Measurements from ENCODE around the gene CUX1. TPM values are rescaled to one million over a fixed set of nuclear protein-coding genes. Genes with fewer than 3 reads are reported as not detected.
"Not testable (repeated sequence)": the region's sequence is repeated elsewhere in the genome, so short reads cannot be mapped to it uniquely, and the experiment has no call there.

The CUX1 gene
- total and polyA plus RNA-seq, 10 of the 15 experiments (the other 5 are each of a cell fraction or from before 2014, with no cell fraction given) = 6.1 to 48.6 (median 25.9) TPM

- SMC1A ChIA-PET (ENCODE audit: uncharacterized antibody, unreplicated experiment); CTCF ChIA-PET; RAD21 ChIA-PET (ENCODE audit: unreplicated experiment); POLR2A ChIA-PET; H3K27ac ChIP-seq (ENCODE audit: control insufficient read depth, insufficient read depth); H4K20me1 ChIP-seq (ENCODE audit: control insufficient read depth, insufficient read depth); H2AFZ ChIP-seq (ENCODE audit: control insufficient read depth, low read depth, low read length); H3K4me2 ChIP-seq (ENCODE audit: control insufficient read depth, insufficient read depth); intact Hi-C loops (cut with micrococcal nuclease; ENCODE audit: unreplicated experiment); ATAC-seq; H3K36me3 ChIP-seq (ENCODE audit: control insufficient read depth in 2 of 2, insufficient read depth in 2 of 2, low read length in 1 of 2); FAIRE-seq; H3K4me3 ChIP-seq; H3K27me3 ChIP-seq (replicated peaks in 1 of 2; ENCODE audit: control insufficient read depth in 2 of 2, insufficient read depth in 2 of 2, low read length in 1 of 2); DNase-seq (ENCODE audit: low read depth, low spot score); H3K4me1 ChIP-seq (ENCODE audit: control insufficient read depth, insufficient read depth, low read length); BruUV-seq (replicated peaks); H3K9me3 ChIP-seq (replicated peaks; ENCODE audit: control insufficient read depth, insufficient read depth, low read length); H3K9ac ChIP-seq (ENCODE audit: control insufficient read depth, insufficient read depth, low read length): not testable (repeated sequence)
- WGBS (ENCODE audit: insufficient coverage, insufficient replicate concordance, low lambda C conversion rate, missing lambda C conversion rate) = 89% methylated on average over 10 of the region's 10 CpGs
- in situ Hi-C loops (cut with MboI) = loop anchor here (5.0 kb wide), 1 partner anchor 386 kb away; no protein-coding TSS in a partner anchor
- H3K79me2 ChIP-seq (ENCODE audit: control insufficient read depth, insufficient read depth, low read length) = peaks cover 48% of the 10 kb centered on the region
Measured at GRCh38 chr7:101831396-101831795, 14.0 kb downstream of the CUX1 start.

- DNase-seq (ENCODE audit: low read depth, low spot score) (no peak), FAIRE-seq (no peak), ATAC-seq (no peak)
- in situ Hi-C loops (cut with MboI) = loop anchor here (5.0 kb wide), 1 partner anchor 385 kb away; no protein-coding TSS in a partner anchor
- ChIA-PET RAD21 (ENCODE audit: unreplicated experiment) (no interaction called here), SMC1A (ENCODE audit: uncharacterized antibody, unreplicated experiment) (interaction anchor here (1.5 kb wide), 1 partner anchor 9 kb away, joined by 4 read pairs; no protein-coding TSS in a partner anchor), POLR2A (no interaction called here), CTCF (no interaction called here)
- Histone ChIP-seq H3K79me2 (ENCODE audit: control insufficient read depth, insufficient read depth, low read length) (peaks cover 46% of the 10 kb centered on the region), H4K20me1 (ENCODE audit: control insufficient read depth, insufficient read depth) (no peaks in the 10 kb centered on the region; the same call in 1 of the 2 replicates), H3K27me3 (replicated peaks in 1 of 2; ENCODE audit: control insufficient read depth in 2 of 2, insufficient read depth in 2 of 2, low read length in 1 of 2) (no peaks in the 10 kb centered on the region), H2AFZ (ENCODE audit: control insufficient read depth, low read depth, low read length) (no peak overlapping the region), H3K36me3 (ENCODE audit: control insufficient read depth in 2 of 2, insufficient read depth in 2 of 2, low read length in 1 of 2) (peaks cover 0 to 7% of the 10 kb centered on the region in 2 experiments; a peak in 1 of 4 replicates), H3K4me3 (no peak overlapping the region), H3K9ac (ENCODE audit: control insufficient read depth, insufficient read depth, low read length) (no peak overlapping the region), H3K27ac (ENCODE audit: control insufficient read depth, insufficient read depth) (no peak overlapping the region), H3K4me2 (ENCODE audit: control insufficient read depth, insufficient read depth) (no peak overlapping the region), H3K9me3 (replicated peaks; ENCODE audit: control insufficient read depth, insufficient read depth, low read length) (no peaks in the 10 kb centered on the region), H3K4me1 (ENCODE audit: control insufficient read depth, insufficient read depth, low read length) (0 out of 2 replicates have a peak, but pooled peaks cover 2% of the 10 kb centered on the region)
- intact Hi-C loops (cut with micrococcal nuclease; ENCODE audit: unreplicated experiment) = no loop called here
- WGBS (ENCODE audit: insufficient coverage, insufficient replicate concordance, low lambda C conversion rate, missing lambda C conversion rate) = 86% methylated on average over 14 of the region's 14 CpGs
- BruUV-seq (replicated peaks) = no TSS peak
- no peak for TF ChIP-seq JUND (IDR thresholded peaks at IDR 0.05; ENCODE audit: low read depth, low read length)
- TF ChIP-seq ZNF592 (IDR thresholded peaks at IDR 0.05) = no peak
- TF ChIP-seq EGR1 (IDR thresholded peaks at IDR 0.05; ENCODE audit: borderline replicate concordance in 1 of 2, low read depth in 2 of 2, low read length in 2 of 2) = no peak
- TF ChIP-seq ZNF24 (IDR thresholded peaks at IDR 0.05) = no peak
- no peak for TF ChIP-seq HCFC1 (IDR thresholded peaks at IDR 0.05; ENCODE audit: low read length)
- no peak for TF ChIP-seq BHLHE40 (IDR thresholded peaks at IDR 0.05; ENCODE audit: borderline replicate concordance in 1 of 2, low read depth in 2 of 2, low read length in 1 of 2)
- no peak for TF ChIP-seq KDM1A (IDR thresholded peaks at IDR 0.05; ENCODE audit: borderline replicate concordance)
- TF ChIP-seq, protein P1, sequence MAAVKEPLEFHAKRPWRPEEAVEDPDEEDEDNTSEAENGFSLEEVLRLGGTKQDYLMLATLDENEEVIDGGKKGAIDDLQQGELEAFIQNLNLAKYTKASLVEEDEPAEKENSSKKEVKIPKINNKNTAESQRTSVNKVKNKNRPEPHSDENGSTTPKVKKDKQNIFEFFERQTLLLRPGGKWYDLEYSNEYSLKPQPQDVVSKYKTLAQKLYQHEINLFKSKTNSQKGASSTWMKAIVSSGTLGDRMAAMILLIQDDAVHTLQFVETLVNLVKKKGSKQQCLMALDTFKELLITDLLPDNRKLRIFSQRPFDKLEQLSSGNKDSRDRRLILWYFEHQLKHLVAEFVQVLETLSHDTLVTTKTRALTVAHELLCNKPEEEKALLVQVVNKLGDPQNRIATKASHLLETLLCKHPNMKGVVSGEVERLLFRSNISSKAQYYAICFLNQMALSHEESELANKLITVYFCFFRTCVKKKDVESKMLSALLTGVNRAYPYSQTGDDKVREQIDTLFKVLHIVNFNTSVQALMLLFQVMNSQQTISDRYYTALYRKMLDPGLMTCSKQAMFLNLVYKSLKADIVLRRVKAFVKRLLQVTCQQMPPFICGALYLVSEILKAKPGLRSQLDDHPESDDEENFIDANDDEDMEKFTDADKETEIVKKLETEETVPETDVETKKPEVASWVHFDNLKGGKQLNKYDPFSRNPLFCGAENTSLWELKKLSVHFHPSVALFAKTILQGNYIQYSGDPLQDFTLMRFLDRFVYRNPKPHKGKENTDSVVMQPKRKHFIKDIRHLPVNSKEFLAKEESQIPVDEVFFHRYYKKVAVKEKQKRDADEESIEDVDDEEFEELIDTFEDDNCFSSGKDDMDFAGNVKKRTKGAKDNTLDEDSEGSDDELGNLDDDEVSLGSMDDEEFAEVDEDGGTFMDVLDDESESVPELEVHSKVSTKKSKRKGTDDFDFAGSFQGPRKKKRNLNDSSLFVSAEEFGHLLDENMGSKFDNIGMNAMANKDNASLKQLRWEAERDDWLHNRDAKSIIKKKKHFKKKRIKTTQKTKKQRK (IDR thresholded peaks at IDR 0.05; ENCODE audit: low read depth, low read length) = no peak
- no peak for TF ChIP-seq HDGF (IDR thresholded peaks at IDR 0.05)
- no peak for TF ChIP-seq MEF2A (IDR thresholded peaks at IDR 0.05; ENCODE audit: insufficient read depth, low read depth, low read length)
Measured at GRCh38 chr7:101832205-101832631, 14.8 kb downstream of the CUX1 start.
